Left kidney (tissue), 2 donors: ENCODE results near the gene CDK11A. TPM values are rescaled to one million over a fixed set of nuclear protein-coding genes. Genes with fewer than 3 reads are reported as not detected.
"Not testable (repeated sequence)": the region's sequence is repeated elsewhere in the genome, so short reads cannot be mapped to it uniquely, and the experiment has no call there.

Experiments
- DNase-seq: peaks from one replicate; pipeline ENCODE4 v3.0.0-alpha.2; 2013
- polyA plus RNA-seq: library from polyadenylated mRNA; unstranded; fragments of 120-200 nt; gene quantifications from one replicate; pipeline ENCODE4 v1.2.1, GENCODE V29; 2013; ENCODE audit not compliant: insufficient read length

CDK11A gene
- polyA plus RNA-seq, 1 donor: 33.9 TPM

GRCh38 chr1:1727131-1727651 lies 3.0 kb upstream of the CDK11A start:
- not testable (repeated sequence) for DNase-seq

DNA sequence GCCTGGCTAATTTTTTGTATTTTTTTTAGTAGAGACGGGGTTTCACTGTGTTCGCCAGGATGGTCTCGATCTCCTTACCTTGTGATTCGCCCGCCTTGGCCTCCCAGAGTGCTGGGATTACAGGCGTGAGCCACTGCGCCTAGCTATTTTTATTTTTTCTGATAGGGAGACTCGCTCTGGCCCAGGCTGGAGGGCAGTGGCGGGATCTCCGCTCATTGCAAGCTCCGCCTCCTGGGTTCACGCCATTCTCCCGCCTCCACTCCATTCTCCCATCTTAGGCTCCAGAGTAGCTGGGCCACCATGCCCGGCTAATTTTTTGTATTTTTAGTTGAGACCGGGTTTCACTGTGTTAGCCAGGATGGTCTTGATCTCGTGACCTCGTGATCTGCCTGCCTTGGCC lies 1.9 kb upstream of the CDK11A start:
- not testable (repeated sequence) for DNase-seq

DNA sequence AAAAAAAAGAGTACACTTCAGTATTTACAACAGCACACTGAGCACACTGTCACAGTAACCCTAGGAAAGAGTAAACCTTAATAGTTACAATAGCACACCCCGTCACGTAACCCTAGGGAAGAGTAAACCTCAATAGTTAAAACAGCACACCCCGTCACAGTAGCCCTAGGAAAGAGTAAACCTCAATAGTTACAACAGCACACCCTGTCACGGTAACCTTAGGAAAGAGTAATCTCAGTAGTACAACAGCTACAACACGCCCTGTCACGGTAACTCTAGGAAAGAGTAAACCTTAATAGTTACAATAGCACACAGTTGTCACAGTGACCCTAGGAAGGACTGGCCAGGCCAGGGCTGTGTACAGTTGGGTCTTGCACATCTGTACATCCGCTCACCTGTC lies 3.0 kb downstream of the CDK11A start:
- no peak for DNase-seq

DNA sequence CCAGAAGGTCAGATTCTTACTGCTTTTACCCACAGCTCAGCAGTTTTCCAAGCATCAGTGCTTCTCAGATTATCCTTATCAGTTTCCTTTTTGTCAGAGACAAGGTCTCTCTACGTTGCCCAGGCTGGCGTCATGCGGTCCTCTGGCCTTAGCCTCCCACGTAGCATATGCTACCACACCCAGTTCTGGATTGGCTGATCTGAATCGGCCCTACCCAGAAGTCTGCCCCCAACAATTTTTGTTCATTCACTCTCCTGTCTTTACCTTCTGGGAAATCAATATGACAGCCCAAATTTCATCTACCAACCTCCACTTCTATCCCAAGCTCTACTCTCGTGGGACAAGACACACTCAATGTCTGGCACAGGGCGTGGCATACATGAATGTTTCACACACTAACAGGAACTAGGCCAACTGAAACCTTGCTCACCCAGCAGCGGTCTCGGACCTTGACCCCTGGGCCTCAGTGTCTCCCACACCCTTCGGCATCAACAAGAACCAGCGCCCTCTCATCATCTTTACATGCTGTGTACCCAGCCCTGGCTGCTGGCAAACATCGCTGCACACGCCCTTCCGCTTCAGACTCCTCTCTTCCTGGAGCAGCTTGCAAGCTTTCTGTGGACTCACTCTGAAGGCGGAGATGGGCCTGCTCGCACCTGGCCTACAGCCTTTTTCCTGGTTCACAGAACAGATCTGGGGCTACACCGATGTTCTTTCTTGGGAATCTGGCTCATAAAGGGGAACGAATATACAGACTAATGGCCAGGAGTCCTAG lies 8.9 kb downstream of the CDK11A start:
- not testable (repeated sequence) for DNase-seq

DNA sequence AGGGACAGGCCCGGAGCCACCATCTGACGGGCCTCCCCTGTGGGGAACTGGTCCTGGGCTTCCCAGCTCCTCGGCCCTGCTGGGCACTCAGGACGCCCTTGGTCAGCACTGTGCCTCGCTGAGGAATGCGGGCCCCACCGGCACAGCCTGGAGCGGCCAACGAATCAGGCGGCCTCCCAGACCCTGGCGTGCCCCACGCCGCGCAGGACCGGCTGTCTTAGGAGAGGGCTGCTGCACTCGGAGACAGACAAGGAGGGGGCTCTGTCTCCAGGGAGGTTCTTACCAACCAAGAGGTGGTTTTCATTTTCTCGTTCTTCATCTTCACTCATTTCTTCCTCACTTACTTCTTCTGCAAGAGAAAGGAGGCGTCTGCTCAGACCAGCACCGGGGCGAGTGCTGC lies 16.3 kb downstream of the CDK11A start:
- not testable (repeated sequence) for DNase-seq

GRCh38 chr1:1707241-1707640 lies 16.9 kb downstream of the CDK11A start:
- not testable (repeated sequence) for DNase-seq

DNA sequence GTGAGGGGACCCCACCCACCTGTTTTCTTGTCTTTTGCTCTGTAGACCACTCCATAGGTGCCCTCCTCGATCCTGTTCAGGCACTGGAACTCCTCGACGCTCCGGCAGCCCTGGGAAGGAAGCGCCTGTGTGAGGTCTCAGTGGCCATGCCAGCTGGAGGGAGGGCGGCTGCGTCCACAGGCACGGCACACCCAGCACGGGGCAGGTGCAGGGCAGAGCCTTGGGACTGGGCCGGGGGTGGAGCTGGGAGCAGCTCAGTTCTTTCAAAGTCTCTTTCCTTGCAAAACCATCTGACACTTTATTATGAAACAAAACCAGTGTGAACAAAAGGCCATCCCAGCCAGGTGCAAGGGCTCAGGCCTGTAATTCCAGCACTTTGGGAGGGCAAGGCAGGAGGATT lies 18.5 kb downstream of the CDK11A start:
- not testable (repeated sequence) for DNase-seq

GRCh38 chr1:1704284-1704957 lies 19.7 kb downstream of the CDK11A start:
- DNase-seq: not testable (repeated sequence)

GRCh38 chr1:1703796-1704195 lies 20.4 kb downstream of the CDK11A start:
- no peak for DNase-seq

GRCh38 chr1:1702506-1702905 lies 21.7 kb downstream of the CDK11A start:
- not testable (repeated sequence) for DNase-seq

- not testable (repeated sequence) for DNase-seq
Measured at GRCh38 chr1:1700557-1700956, 23.6 kb downstream of the CDK11A start.

GRCh38 chr1:1700067-1700466 lies 24.1 kb downstream of the CDK11A start:
- DNase-seq: not testable (repeated sequence)

GRCh38 chr1:1699061-1699460 lies 25.1 kb downstream of the CDK11A start:
- DNase-seq: not testable (repeated sequence)

- not testable (repeated sequence) for DNase-seq
Measured at GRCh38 chr1:1697358-1698183, 26.6 kb downstream of the CDK11A start.

DNA sequence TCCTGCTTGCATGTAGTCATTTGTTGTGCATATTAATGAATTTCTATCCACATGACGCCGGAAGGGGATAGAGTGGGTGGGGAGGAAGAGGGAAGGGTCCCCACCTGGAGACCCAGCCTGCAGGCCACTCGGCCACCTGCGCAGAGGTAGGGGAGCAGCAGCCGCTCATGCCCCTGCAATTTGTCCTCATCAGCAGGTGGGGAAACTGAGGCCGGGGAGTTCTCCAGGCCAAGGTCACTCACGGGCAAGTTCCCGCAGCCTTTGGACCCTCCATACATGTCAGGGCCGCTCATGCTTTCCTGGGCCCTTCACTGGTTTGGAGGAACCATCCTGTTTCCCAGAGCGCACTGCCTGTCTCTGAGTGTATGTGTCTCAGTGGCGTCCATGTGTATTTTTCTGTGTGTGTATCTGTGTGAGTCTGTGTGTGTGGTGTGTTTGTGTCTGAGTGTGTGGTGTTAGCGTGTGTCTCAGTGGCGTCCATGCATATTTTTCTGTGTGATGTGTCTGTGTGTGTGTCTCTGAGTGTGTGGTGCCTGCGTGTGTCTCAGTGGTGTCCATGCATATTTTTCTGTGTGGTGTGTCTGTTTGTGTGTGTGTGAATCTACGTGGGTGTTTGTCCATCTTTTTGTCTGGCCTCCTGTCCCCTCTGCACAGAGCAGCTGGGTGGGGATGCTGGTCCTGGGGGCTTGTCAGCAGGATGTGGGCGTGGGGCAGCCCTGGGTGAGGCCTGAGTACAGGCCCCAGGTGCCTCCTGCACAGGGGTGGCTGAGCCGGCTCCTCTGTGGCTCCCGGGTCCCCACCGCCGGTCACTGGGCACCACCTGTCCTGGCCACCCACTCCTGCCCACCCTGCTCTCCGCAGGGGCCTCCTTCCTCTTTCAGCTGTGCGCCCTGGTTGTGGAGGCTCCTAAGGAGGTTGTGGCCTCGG lies 27.5 kb downstream of the CDK11A start:
- DNase-seq: not testable (repeated sequence)

DNA sequence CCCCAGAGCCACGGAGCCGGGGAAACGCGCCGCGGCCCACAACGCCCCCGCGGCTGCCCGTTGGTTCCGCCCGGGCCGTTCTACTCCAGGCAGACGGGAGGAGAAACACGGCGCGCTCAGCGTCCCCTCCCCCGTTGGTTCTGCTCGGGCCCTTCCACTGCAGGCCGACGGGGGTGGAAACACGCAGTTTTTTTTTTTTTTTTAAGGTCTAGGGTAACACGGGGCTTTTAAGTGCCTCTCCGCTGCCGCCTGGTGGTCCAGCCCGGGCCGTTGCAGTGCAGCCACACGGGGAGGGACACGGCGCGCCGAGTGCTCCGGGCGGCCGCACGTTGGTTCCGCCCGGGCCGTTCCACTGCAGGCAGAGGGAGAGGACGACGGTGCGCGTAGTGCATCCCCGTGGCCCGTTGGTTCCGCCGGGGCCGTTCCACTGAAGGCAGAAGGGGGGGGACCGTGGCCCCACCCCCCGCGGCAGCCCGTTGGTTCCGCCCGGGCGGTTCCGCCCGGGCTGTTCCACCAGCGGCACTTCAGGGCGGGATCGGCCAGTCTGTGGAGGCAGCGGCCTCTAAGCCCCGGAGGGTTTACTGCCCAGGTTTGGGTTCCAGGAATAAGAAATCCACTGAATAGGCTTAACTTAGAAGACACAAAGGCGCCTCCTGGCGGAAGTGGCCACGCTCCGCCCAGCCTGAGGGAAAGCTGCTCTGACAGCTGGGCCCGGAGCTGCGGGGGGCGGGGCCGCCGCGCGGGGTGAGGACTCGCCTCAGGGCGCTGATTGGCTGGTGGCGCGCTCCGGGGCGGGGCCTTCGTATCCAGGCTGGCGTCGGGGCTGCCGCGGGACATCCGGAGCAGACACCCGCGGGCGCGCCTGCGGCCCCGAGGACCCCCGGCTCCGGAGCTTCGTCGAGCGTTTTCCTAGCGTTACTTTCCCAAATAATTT lies 31.2 kb downstream of the CDK11A start, which contains the start of gene SLC35E2B:
Gene SLC35E2B, minus strand, starts transcription at position 82 of the 934 bp plus-strand sequence. CDS start 16,096 bp downstream, outside the sequence.
- DNase-seq: peak; percentile 93

GRCh38 chr1:1692324-1692713 lies 31.8 kb downstream of the CDK11A start:
- peak; percentile 38 for DNase-seq

GRCh38 chr1:1691443-1691842 lies 32.7 kb downstream of the CDK11A start:
- DNase-seq: not testable (repeated sequence)

DNA sequence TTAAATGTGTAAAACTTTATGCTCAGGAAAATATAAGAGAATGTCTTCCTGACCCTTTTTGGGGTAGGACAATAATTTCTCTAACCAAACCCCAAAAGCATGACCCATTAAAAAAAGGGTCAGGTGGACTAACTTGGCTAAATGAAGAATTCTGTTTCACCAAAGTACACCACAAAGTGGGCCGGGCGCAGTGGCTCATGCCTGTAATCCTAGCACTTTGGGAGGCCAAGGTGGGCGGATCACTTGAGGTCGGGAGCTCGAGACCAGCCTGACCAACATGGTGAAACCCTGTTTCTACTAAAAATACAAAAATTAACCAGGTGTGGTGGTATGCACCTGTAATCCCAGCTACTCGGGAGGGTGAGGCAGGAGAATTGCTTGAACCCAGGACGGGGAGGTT lies 34.6 kb downstream of the CDK11A start:
- DNase-seq: not testable (repeated sequence)

DNA sequence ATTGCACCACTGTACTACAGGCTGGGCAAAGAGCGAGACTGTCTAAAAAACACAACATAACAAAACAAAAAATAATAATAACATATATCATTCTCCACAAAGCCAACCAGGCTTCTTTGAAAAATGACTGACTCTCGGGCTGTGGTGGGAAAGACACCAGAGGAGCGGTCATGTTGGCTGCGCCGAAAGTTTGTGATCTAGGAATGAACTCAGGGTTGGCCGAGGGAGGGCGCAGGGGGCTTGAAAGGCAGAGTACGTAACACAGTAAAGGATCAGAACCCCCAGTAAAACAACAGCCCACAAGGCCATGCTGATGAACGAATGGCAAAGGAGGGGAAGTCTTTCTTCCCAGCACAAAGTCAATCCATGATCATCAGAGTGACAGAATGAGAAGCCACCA lies 36.3 kb downstream of the CDK11A start:
- no peak for DNase-seq
